ENCODE results near the gene MBOAT2.
"Not testable (repeated sequence)": the region's sequence is repeated elsewhere in the genome, so short reads cannot be mapped to it uniquely, and the experiment has no call there.

The MBOAT2 gene

DNA sequence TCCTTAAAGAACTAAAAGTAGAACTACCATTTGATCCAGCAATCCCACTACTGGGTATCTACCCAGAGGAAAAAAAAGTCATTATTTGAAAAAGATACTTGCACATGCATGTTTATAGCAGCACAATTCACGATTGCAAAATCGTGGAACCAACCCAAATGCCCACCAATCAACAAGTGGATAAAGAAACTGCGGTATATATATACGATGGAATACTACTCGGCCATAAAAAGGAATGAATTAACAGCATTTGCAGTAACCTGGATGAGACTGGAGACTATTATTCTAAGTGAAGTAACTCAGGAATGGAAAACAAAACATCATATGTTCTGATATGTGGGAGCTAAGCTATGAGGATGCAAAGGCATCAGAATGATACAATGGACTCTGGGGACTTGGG lies 89.7 kb downstream of the MBOAT2 start:
- H3K79me1 ChIP-seq (ENCODE audit: low read depth, low read length); H3K4me2 ChIP-seq (ENCODE audit: insufficient read depth, low read length, poor library complexity, severe bottlenecking); H3K23ac ChIP-seq (ENCODE audit: low read depth, low read length, poor library complexity); H3K4ac ChIP-seq (ENCODE audit: low read length); H3K36me3 ChIP-seq (replicated peaks in 1 of 2; ENCODE audit: control insufficient read depth in 2 of 2, insufficient read depth in 2 of 2, low read length in 2 of 2); H3K14ac ChIP-seq (ENCODE audit: low read length); H4K91ac ChIP-seq (ENCODE audit: low read depth, low read length, poor library complexity); H3K4me1 ChIP-seq (ENCODE audit: control insufficient read depth in 2 of 2, insufficient read depth in 1 of 2, low read depth in 1 of 2, low read length in 2 of 2); H2BK5ac ChIP-seq (ENCODE audit: low read length); H2BK15ac ChIP-seq (ENCODE audit: low read length); H2BK120ac ChIP-seq (ENCODE audit: low read depth, low read length); DNase-seq (ENCODE audit: low spot score); H3K9me3 ChIP-seq (replicated peaks in 1 of 2; ENCODE audit: control insufficient read depth in 2 of 2, insufficient read depth in 1 of 2, low read depth in 1 of 2, low read length in 2 of 2); H3K27me3 ChIP-seq (ENCODE audit: control insufficient read depth in 3 of 3, insufficient read depth in 3 of 3, low read depth in 1 of 3, low read length in 3 of 3); H3K9ac ChIP-seq (ENCODE audit: low read depth, low read length, poor library complexity); H2AK5ac ChIP-seq (ENCODE audit: low read depth, low read length); H3K18ac ChIP-seq (ENCODE audit: low read length); H4K8ac ChIP-seq (ENCODE audit: low read depth, low read length); H2BK12ac ChIP-seq (ENCODE audit: low read length); H3K4me3 ChIP-seq (ENCODE audit: low read length in 2 of 2); H2AFZ ChIP-seq (ENCODE audit: low read length); H3K27ac ChIP-seq (replicated peaks; ENCODE audit: low read length): not testable (repeated sequence)
- WGBS, 2 donors (ENCODE audit: extremely low coverage in 2 of 2, insufficient read length in 2 of 2, insufficient replicate concordance in 1 of 2) = no CpG with 5 or more reads among the region's 5 CpGs

DNA sequence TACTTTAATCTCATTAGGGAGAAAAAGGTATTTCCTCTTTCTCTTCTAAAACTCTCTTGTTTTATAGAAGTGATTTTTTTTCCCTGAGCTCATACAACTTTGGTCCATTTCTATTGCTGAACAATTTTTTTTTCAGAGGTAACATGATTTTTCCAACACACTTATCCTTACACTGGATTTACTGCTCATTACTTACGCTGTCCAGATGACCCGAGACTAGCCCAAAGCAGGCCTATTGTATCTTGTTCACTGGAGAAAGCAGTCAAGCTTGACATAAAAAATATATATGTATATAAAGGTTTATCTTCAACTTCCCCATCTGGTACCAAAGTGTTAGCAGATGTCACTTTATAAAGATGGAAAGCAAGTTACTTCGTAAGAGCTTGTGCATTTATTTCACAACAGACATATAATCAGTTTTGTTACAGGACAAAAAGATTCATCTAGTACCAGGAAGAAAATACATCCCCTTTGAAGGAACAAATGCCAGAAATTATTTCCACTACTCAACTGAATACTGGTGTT lies 95.7 kb downstream of the MBOAT2 start:
- H3K4me1 ChIP-seq (ENCODE audit: control insufficient read depth in 2 of 2, insufficient read depth in 1 of 2, low read depth in 1 of 2, low read length in 2 of 2) = no peaks in the 10 kb centered on the region
- H3K4ac ChIP-seq (ENCODE audit: low read length) = no peak overlapping the region
- H3K23ac ChIP-seq (ENCODE audit: low read depth, low read length, poor library complexity) = no peak overlapping the region
- H2BK5ac ChIP-seq (ENCODE audit: low read length) = no peak overlapping the region
- DNase-seq (ENCODE audit: low spot score) = no peak
- H2BK120ac ChIP-seq (ENCODE audit: low read depth, low read length) = no peak overlapping the region
- no peak overlapping the region for H4K8ac ChIP-seq (ENCODE audit: low read depth, low read length)
- H3K9ac ChIP-seq (ENCODE audit: low read depth, low read length, poor library complexity) = no peak overlapping the region
- H4K91ac ChIP-seq (ENCODE audit: low read depth, low read length, poor library complexity) = no peak overlapping the region
- H3K4me3 ChIP-seq (ENCODE audit: low read length in 2 of 2) = no peak overlapping the region
- WGBS, 2 donors (ENCODE audit: extremely low coverage in 2 of 2, insufficient read length in 2 of 2, insufficient replicate concordance in 1 of 2) = no CpG with 5 or more reads among the region's 3 CpGs
- H2AFZ ChIP-seq (ENCODE audit: low read length) = no peak overlapping the region
- H3K79me1 ChIP-seq (ENCODE audit: low read depth, low read length) = no peaks in the 10 kb centered on the region
- H3K18ac ChIP-seq (ENCODE audit: low read length) = no peak overlapping the region
- H2BK15ac ChIP-seq (ENCODE audit: low read length) = no peak overlapping the region
- no peak overlapping the region for H2BK12ac ChIP-seq (ENCODE audit: low read length)
- H3K36me3 ChIP-seq (replicated peaks in 1 of 2; ENCODE audit: control insufficient read depth in 2 of 2, insufficient read depth in 2 of 2, low read length in 2 of 2) = peaks cover 2 to 24% of the 10 kb centered on the region in 2 donors
- H3K9me3 ChIP-seq (replicated peaks in 1 of 2; ENCODE audit: control insufficient read depth in 2 of 2, insufficient read depth in 1 of 2, low read depth in 1 of 2, low read length in 2 of 2) = peaks cover 11 to 17% of the 10 kb centered on the region in 2 donors
- H3K27ac ChIP-seq (replicated peaks; ENCODE audit: low read length) = no peak overlapping the region
- no peaks in the 10 kb centered on the region for H3K27me3 ChIP-seq (ENCODE audit: control insufficient read depth in 3 of 3, insufficient read depth in 3 of 3, low read depth in 1 of 3, low read length in 3 of 3)
- H2AK5ac ChIP-seq (ENCODE audit: low read depth, low read length) = no peak overlapping the region
- no peak overlapping the region for H3K4me2 ChIP-seq (ENCODE audit: insufficient read depth, low read length, poor library complexity, severe bottlenecking)
- no peak overlapping the region for H3K14ac ChIP-seq (ENCODE audit: low read length)

DNA sequence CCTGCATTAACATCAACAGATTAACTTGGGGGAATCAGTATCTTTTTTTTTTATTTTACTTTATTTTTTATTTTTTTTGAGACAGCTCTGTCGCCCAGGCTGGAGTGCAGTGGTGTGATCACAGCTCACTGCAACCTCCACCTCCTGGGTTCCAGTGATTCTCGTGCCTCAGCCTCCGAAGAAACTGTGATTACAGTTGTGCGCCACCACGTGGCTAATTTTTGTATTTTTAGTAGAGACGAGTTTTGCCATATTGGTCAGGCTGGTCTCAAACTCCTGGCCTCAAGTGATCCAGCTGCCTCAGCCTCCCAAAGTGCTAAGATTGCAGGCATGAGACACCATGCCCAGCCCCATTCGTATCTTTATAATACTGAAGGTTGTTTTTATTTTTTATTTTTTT lies 99.6 kb downstream of the MBOAT2 start:
- H2BK12ac ChIP-seq (ENCODE audit: low read length); DNase-seq (ENCODE audit: low spot score); H3K4ac ChIP-seq (ENCODE audit: low read length); H3K27me3 ChIP-seq (ENCODE audit: control insufficient read depth in 3 of 3, insufficient read depth in 3 of 3, low read depth in 1 of 3, low read length in 3 of 3); H3K14ac ChIP-seq (ENCODE audit: low read length); H3K4me2 ChIP-seq (ENCODE audit: insufficient read depth, low read length, poor library complexity, severe bottlenecking); H2AK5ac ChIP-seq (ENCODE audit: low read depth, low read length); H3K23ac ChIP-seq (ENCODE audit: low read depth, low read length, poor library complexity); H3K9ac ChIP-seq (ENCODE audit: low read depth, low read length, poor library complexity); H3K79me1 ChIP-seq (ENCODE audit: low read depth, low read length); H2BK5ac ChIP-seq (ENCODE audit: low read length); H3K4me3 ChIP-seq (ENCODE audit: low read length in 2 of 2); H2BK120ac ChIP-seq (ENCODE audit: low read depth, low read length); H3K4me1 ChIP-seq (ENCODE audit: control insufficient read depth in 2 of 2, insufficient read depth in 1 of 2, low read depth in 1 of 2, low read length in 2 of 2); H2AFZ ChIP-seq (ENCODE audit: low read length); H3K18ac ChIP-seq (ENCODE audit: low read length); H2BK15ac ChIP-seq (ENCODE audit: low read length); H4K91ac ChIP-seq (ENCODE audit: low read depth, low read length, poor library complexity); H3K27ac ChIP-seq (replicated peaks; ENCODE audit: low read length); H4K8ac ChIP-seq (ENCODE audit: low read depth, low read length): not testable (repeated sequence)
- H3K36me3 ChIP-seq (replicated peaks in 1 of 2; ENCODE audit: control insufficient read depth in 2 of 2, insufficient read depth in 2 of 2, low read length in 2 of 2) = peaks cover 5 to 32% of the 10 kb centered on the region in 2 donors
- H3K9me3 ChIP-seq (replicated peaks in 1 of 2; ENCODE audit: control insufficient read depth in 2 of 2, insufficient read depth in 1 of 2, low read depth in 1 of 2, low read length in 2 of 2) = peaks cover 3 to 16% of the 10 kb centered on the region in 2 donors
- no CpG with 5 or more reads among the region's 7 CpGs for WGBS, 2 donors (ENCODE audit: extremely low coverage in 2 of 2, insufficient read length in 2 of 2, insufficient replicate concordance in 1 of 2)

DNA sequence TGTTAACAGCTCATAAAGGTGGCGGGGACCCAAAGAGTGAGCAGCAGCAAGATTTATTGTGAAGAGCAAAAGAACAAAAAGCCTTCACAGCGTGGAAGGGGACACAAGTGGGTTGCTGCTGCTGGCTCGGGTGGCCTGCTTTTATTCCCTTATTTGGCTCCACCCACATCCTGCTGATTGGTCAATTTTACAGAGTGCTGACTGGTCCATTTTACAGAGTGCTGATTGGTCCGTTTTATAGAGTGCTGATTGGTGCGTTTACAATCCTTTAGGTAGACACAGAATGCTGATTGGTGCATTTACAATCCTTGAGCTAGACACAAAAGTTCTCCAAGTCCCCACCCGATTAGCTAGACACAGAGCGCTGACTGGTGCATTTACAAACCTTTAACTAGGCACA lies 100.7 kb downstream of the MBOAT2 start:
- not testable (repeated sequence) for DNase-seq (ENCODE audit: low spot score); H2BK12ac ChIP-seq (ENCODE audit: low read length); H3K4me1 ChIP-seq (ENCODE audit: control insufficient read depth in 2 of 2, insufficient read depth in 1 of 2, low read depth in 1 of 2, low read length in 2 of 2); H2BK120ac ChIP-seq (ENCODE audit: low read depth, low read length); H2AFZ ChIP-seq (ENCODE audit: low read length); H3K14ac ChIP-seq (ENCODE audit: low read length); H3K9ac ChIP-seq (ENCODE audit: low read depth, low read length, poor library complexity); H2AK5ac ChIP-seq (ENCODE audit: low read depth, low read length); H3K18ac ChIP-seq (ENCODE audit: low read length); H3K79me1 ChIP-seq (ENCODE audit: low read depth, low read length); H4K91ac ChIP-seq (ENCODE audit: low read depth, low read length, poor library complexity); H3K27me3 ChIP-seq (ENCODE audit: control insufficient read depth in 3 of 3, insufficient read depth in 3 of 3, low read depth in 1 of 3, low read length in 3 of 3); H3K27ac ChIP-seq (replicated peaks; ENCODE audit: low read length); H2BK5ac ChIP-seq (ENCODE audit: low read length); H3K4me2 ChIP-seq (ENCODE audit: insufficient read depth, low read length, poor library complexity, severe bottlenecking); H3K4me3 ChIP-seq (ENCODE audit: low read length in 2 of 2); H2BK15ac ChIP-seq (ENCODE audit: low read length); H3K23ac ChIP-seq (ENCODE audit: low read depth, low read length, poor library complexity); H4K8ac ChIP-seq (ENCODE audit: low read depth, low read length); H3K4ac ChIP-seq (ENCODE audit: low read length)
- WGBS, 2 donors (ENCODE audit: extremely low coverage in 2 of 2, insufficient read length in 2 of 2, insufficient replicate concordance in 1 of 2) = no CpG with 5 or more reads among the region's 7 CpGs
- Histone ChIP-seq H3K9me3 (replicated peaks in 1 of 2; ENCODE audit: control insufficient read depth in 2 of 2, insufficient read depth in 1 of 2, low read depth in 1 of 2, low read length in 2 of 2) (peaks cover 3 to 16% of the 10 kb centered on the region in 2 donors), H3K36me3 (replicated peaks in 1 of 2; ENCODE audit: control insufficient read depth in 2 of 2, insufficient read depth in 2 of 2, low read length in 2 of 2) (peaks cover 5 to 27% of the 10 kb centered on the region in 2 donors)

All from neuronal stem cell (in vitro differentiated cells).